ENCODE data around the gene BCL11A.

BCL11A gene

GRCh38 chr2:60412027-60412426 is 141.4 kb downstream of the BCL11A start:
- TF ChIP-seq CTCF (IDR thresholded peaks at IDR 0.05; ENCODE audit: insufficient read depth, low read depth, low read length, missing control alignments): no peak
- no peak for DNase-seq (ENCODE audit: low read depth)
- no peak overlapping the region for H3K4me3 ChIP-seq (ENCODE audit: low read depth, low read length)

- no peak for DNase-seq (ENCODE audit: low read depth)
- no peak overlapping the region for H3K4me3 ChIP-seq (ENCODE audit: low read depth, low read length)
These were observed 142.2 kb downstream of the BCL11A start for GRCh38 chr2:60411295-60411694.

GRCh38 chr2:60410456-60411146 is 142.9 kb downstream of the BCL11A start:
- DNase-seq (ENCODE audit: low read depth): no peak
- no peak overlapping the region for H3K4me3 ChIP-seq (ENCODE audit: low read depth, low read length)
- TF ChIP-seq CTCF (IDR thresholded peaks at IDR 0.05; ENCODE audit: insufficient read depth, low read depth, low read length, missing control alignments): no peak

More at GRCh38 chr2:60411295-60411694, 142.2 kb downstream of the BCL11A start:
- TF ChIP-seq CTCF (IDR thresholded peaks at IDR 0.05; ENCODE audit: insufficient read depth, low read depth, low read length, missing control alignments): no peak

- DNase-seq (ENCODE audit: low read depth): no peak
- TF ChIP-seq CTCF (IDR thresholded peaks at IDR 0.05; ENCODE audit: insufficient read depth, low read depth, low read length, missing control alignments): no peak
- H3K4me3 ChIP-seq (ENCODE audit: low read depth, low read length): no peak overlapping the region
These were observed 144.0 kb downstream of the BCL11A start for GRCh38 chr2:60409531-60409871.

GRCh38 chr2:60408811-60409530 is 144.5 kb downstream of the BCL11A start:
- no peak overlapping the region for H3K4me3 ChIP-seq (ENCODE audit: low read depth, low read length)
- no peak for DNase-seq (ENCODE audit: low read depth)
- no peak for TF ChIP-seq CTCF (IDR thresholded peaks at IDR 0.05; ENCODE audit: insufficient read depth, low read depth, low read length, missing control alignments)

GRCh38 chr2:60408207-60408606 is 145.2 kb downstream of the BCL11A start:
- no peak for TF ChIP-seq CTCF (IDR thresholded peaks at IDR 0.05; ENCODE audit: insufficient read depth, low read depth, low read length, missing control alignments)
- no peak overlapping the region for H3K4me3 ChIP-seq (ENCODE audit: low read depth, low read length)
- no peak for DNase-seq (ENCODE audit: low read depth)
